IMR-90 (cell line): ENCODE data around the gene APOF. TPM values are rescaled to one million over a fixed set of nuclear protein-coding genes. Genes with fewer than 3 reads are reported as not detected.
"Not testable (repeated sequence)": the region's sequence is repeated elsewhere in the genome, so short reads cannot be mapped to it uniquely, and the experiment has no call there.

Experiments used
- ATAC-seq: fragments of 200-7000 bp; cut with Tn5 transposase; 2 replicates; pipeline ENCODE4 v1.9.1; 2020; ENCODE audit warnings: low read depth, mild to moderate bottlenecking, moderate library complexity
- BruUV-seq: library from RNA; stranded (reverse); fragments of 400-500 nt; replicated peaks from 2 replicates; lab custom pipeline; 2021; lab: Mats Ljungman, UMichigan
- CTCF ChIA-PET: fragments of 300-600 bp; formaldehyde crosslinking; extraction: SDS; loops from one replicate; lab custom pipeline; 2021; ENCODE audit warnings: antibody characterized with exemption; lab: Yijun Ruan, JAX
- POLR2A ChIA-PET: fragments of 300-600 bp; sonication (Branson Sonifier 250); formaldehyde crosslinking; loops from one replicate; lab custom pipeline; 2022; ENCODE audit warnings: antibody characterized with exemption; ENCODE audit not compliant: unreplicated experiment; lab: Charles Lee
- DNase-seq: peaks from one replicate; pipeline ENCODE4 v3.0.0; 2013
- H2AFZ ChIP-seq: replicated peaks from 2 replicates; pipeline ENCODE3; 2013; ENCODE audit warnings: low read length, mild to moderate bottlenecking; ENCODE audit not compliant: poor library complexity
- H2AK5ac ChIP-seq: 2 replicates; pipeline ENCODE4 v1.6.1; 2013; ENCODE audit warnings: low read depth, low read length, inconsistent platforms
- H2AK9ac ChIP-seq: replicated peaks from 2 replicates; pipeline ENCODE3; 2013; ENCODE audit warnings: mild to moderate bottlenecking, low read depth, low read length, moderate library complexity; ENCODE audit not compliant: poor library complexity
- H2BK120ac ChIP-seq: 2 replicates; pipeline ENCODE4 v1.6.1; 2013; ENCODE audit warnings: low read depth, low read length, inconsistent platforms
- H2BK15ac ChIP-seq: 3 replicates; pipeline ENCODE4 v1.6.1; 2013; ENCODE audit warnings: low read depth, low read length, inconsistent platforms
- H2BK20ac ChIP-seq: 2 replicates; pipeline ENCODE4 v1.6.1; 2013; ENCODE audit warnings: low read depth, mild to moderate bottlenecking, inconsistent platforms, low read length, moderate library complexity
- H2BK5ac ChIP-seq: 2 replicates; pipeline ENCODE4 v1.6.1; 2013; ENCODE audit warnings: mild to moderate bottlenecking, low read depth, low read length, inconsistent platforms; ENCODE audit not compliant: poor library complexity, severe bottlenecking
- H3K14ac ChIP-seq: replicated peaks from 2 replicates; pipeline ENCODE4 v1.6.1; 2013; ENCODE audit warnings: low read depth, low read length, inconsistent platforms
- H3K18ac ChIP-seq: 2 replicates; pipeline ENCODE4 v1.6.1; 2013; ENCODE audit warnings: low read depth, low read length, control low read depth
- H3K23ac ChIP-seq: 2 replicates; pipeline ENCODE4 v1.6.1; 2013; ENCODE audit warnings: low read depth, low read length, inconsistent platforms
- H3K27ac ChIP-seq: 2 replicates; pipeline ENCODE4 v1.5.1; 2013; ENCODE audit warnings: mild to moderate bottlenecking, control low read depth, low read length; ENCODE audit not compliant: insufficient read depth
- H3K27me3 ChIP-seq: 2 replicates; pipeline ENCODE4 v1.6.1; 2013; ENCODE audit warnings: low read length; ENCODE audit not compliant: control insufficient read depth, insufficient read depth
- H3K36me3 ChIP-seq: 2 replicates; pipeline ENCODE4 v1.6.1; 2013; ENCODE audit warnings: low read length, mixed read lengths; ENCODE audit not compliant: control insufficient read depth, insufficient read depth
- H3K4ac ChIP-seq: 2 replicates; pipeline ENCODE4 v1.6.1; 2013; ENCODE audit warnings: low read depth, low read length, inconsistent platforms
- H3K4me1 ChIP-seq: 2 replicates; pipeline ENCODE4 v1.6.1; 2013; ENCODE audit warnings: low read length, mixed read lengths; ENCODE audit not compliant: control insufficient read depth, insufficient read depth
- H3K4me2 ChIP-seq: 2 replicates; pipeline ENCODE4 v1.6.1; 2013; ENCODE audit warnings: low read depth, mild to moderate bottlenecking, control low read depth, low read length, moderate library complexity
- H3K4me3 ChIP-seq: 2 replicates; pipeline ENCODE4 v1.5.1; 2013; ENCODE audit warnings: low read depth, mild to moderate bottlenecking, control low read depth, low read length, moderate library complexity; ENCODE audit not compliant: insufficient read depth
- H3K56ac ChIP-seq: 2 replicates; pipeline ENCODE4 v1.6.1; 2013; ENCODE audit warnings: low read length, inconsistent platforms; ENCODE audit not compliant: insufficient read depth; ENCODE audit errors: extremely low read depth
- H3K79me1 ChIP-seq, 2 experiments: 2 replicates each; pipeline ENCODE4 v1.6.1; 2013; ENCODE audit warnings: low read length in 2 of 2, inconsistent platforms in 1 of 2, low read depth in 1 of 2
- H3K9ac ChIP-seq: 2 replicates; pipeline ENCODE4 v1.6.1; 2013; ENCODE audit warnings: low read depth, low read length, control low read depth
- H3K9me1 ChIP-seq: 2 replicates; pipeline ENCODE4 v1.6.1; 2013; ENCODE audit warnings: low read length, inconsistent platforms; ENCODE audit not compliant: insufficient read depth
- H3K9me3 ChIP-seq: 2 replicates; pipeline ENCODE4 v1.6.1; 2013; ENCODE audit warnings: low read length; ENCODE audit not compliant: control insufficient read depth, insufficient read depth
- H4K20me1 ChIP-seq: 2 replicates; pipeline ENCODE4 v1.6.1; 2013; ENCODE audit warnings: low read length, inconsistent platforms; ENCODE audit not compliant: insufficient read depth
- H4K5ac ChIP-seq: 2 replicates; pipeline ENCODE4 v1.6.1; 2013; ENCODE audit warnings: mild to moderate bottlenecking, low read depth, low read length, control low read depth
- H4K8ac ChIP-seq, 2 experiments: 2 replicates each; pipeline ENCODE4 v1.6.1; 2013; ENCODE audit warnings: low read depth in 2 of 2, low read length in 2 of 2, control low read depth in 1 of 2, inconsistent platforms in 1 of 2
- H4K91ac ChIP-seq: 2 replicates; pipeline ENCODE4 v1.6.1; 2013; ENCODE audit warnings: low read depth, low read length, inconsistent platforms; ENCODE audit not compliant: insufficient read depth
- WGBS, 2 experiments: methylation state at CpG; one replicate each; pipeline versions ENCODE4 v1.1.5 to v1.1.7; 2013; ENCODE audit warnings: missing lambda C conversion rate in 2 of 2; ENCODE audit not compliant: insufficient read length in 1 of 2; ENCODE audit errors: extremely low coverage in 2 of 2; 5-methylcytosine and 5-hydroxymethylcytosine counted together
- dilution Hi-C: fragments of 300-500 bp; cut with HindIII; formaldehyde crosslinking; loops from one replicate; pipeline ENCODE4 v1.14.3; 2018; ENCODE audit warnings: low sequenced_read_pairs; ENCODE audit not compliant: unreplicated experiment
- in situ Hi-C: fragments of 300-500 bp; cut with MboI; formaldehyde crosslinking; loops from 3 replicates; pipeline ENCODE4 v1.14.3; 2019; ENCODE audit warnings: low sequenced_read_pairs, inconsistent platforms, mixed read lengths
- intact Hi-C: fragments of 100-400 bp; cut with micrococcal nuclease; formaldehyde crosslinking; loops from 2 replicates; pipeline ENCODE4 v1.10.0; 2022
- polyA plus RNA-seq, 3 experiments: library from polyadenylated mRNA; depleted of rRNA; stranded (reverse); fragments of >200 nt; gene quantifications; 2 replicates each; pipeline ENCODE4 v1.2.3, GENCODE V29; 2012; ENCODE audit warnings: low replicate concordance in 1 of 3
- total RNA-seq: library from RNA; depleted of rRNA; stranded (reverse); fragments of >200 nt; gene quantifications from 2 replicates; pipeline ENCODE4 v1.2.3, GENCODE V29; 2012

APOF gene
- total and polyA plus RNA-seq, 2 of the 4 experiments (the other 2 are of a cell fraction): not detected

GRCh38 chr12:56335527-56335926, 27.1 kb downstream of the APOF start:
- H3K9me3 ChIP-seq, H3K27me3 ChIP-seq, H3K4me2 ChIP-seq, H4K91ac ChIP-seq, DNase-seq, H2AK5ac ChIP-seq, H2BK20ac ChIP-seq, H3K27ac ChIP-seq, H2BK15ac ChIP-seq, H2AFZ ChIP-seq, POLR2A ChIA-PET, in situ Hi-C loops, H3K4me1 ChIP-seq, H3K4me3 ChIP-seq, H3K14ac ChIP-seq, H3K18ac ChIP-seq, H4K8ac ChIP-seq, H3K36me3 ChIP-seq, H2BK5ac ChIP-seq, H3K9me1 ChIP-seq, H3K4ac ChIP-seq, H2AK9ac ChIP-seq, H4K5ac ChIP-seq, dilution Hi-C loops, H3K23ac ChIP-seq, intact Hi-C loops, H3K56ac ChIP-seq, H4K20me1 ChIP-seq, H2BK120ac ChIP-seq, BruUV-seq, H3K9ac ChIP-seq, ATAC-seq: not testable (repeated sequence)
- CTCF ChIA-PET: interaction anchor here (0.6 kb wide), 1 partner anchor 80 kb away, joined by 3 read pairs; no protein-coding TSS in a partner anchor
- 100% methylated on average over 1 of the region's 8 CpGs; no CpG with 5 or more reads in 1 of the 2 experiments for WGBS, 2 experiments
- peaks cover 10 to 24% of the 10 kb centered on the region in 2 experiments; a peak in 3 of 4 replicates for H3K79me1 ChIP-seq
